ENCODE results near the gene TRMT11. TPM values are rescaled to one million over a fixed set of nuclear protein-coding genes. Genes with fewer than 3 reads are reported as not detected.

The TRMT11 gene
- total RNA-seq, 4 donors from 2014 or later: 23.6 to 152 (median 28.9) TPM

DNA sequence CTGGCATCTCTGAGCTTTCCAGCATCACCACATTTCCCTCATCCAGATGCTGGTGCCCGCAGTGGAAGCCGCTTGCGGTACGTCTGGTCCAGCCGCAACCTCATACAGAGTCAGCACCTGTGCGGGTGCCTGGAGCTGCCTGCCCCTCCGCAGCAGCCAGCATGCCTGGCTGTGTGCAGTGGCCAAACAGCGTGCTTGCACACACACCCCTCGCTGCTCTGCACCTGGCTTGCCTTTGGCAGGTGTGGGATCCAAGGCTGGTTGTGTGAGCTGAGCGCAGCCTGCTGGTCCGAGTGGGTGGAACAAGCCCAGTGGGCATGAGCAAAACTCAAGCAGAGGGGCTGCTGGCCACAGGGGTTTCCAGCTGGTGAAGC, 32.9 kb upstream of the TRMT11 start:
- WGBS, 2 donors (ENCODE audit: low coverage in 1 of 2): 65% methylated on average over 11 of the region's 11 CpGs; no CpG with 5 or more reads in 1 of the 2 donors
- TF ChIP-seq, protein P1, sequence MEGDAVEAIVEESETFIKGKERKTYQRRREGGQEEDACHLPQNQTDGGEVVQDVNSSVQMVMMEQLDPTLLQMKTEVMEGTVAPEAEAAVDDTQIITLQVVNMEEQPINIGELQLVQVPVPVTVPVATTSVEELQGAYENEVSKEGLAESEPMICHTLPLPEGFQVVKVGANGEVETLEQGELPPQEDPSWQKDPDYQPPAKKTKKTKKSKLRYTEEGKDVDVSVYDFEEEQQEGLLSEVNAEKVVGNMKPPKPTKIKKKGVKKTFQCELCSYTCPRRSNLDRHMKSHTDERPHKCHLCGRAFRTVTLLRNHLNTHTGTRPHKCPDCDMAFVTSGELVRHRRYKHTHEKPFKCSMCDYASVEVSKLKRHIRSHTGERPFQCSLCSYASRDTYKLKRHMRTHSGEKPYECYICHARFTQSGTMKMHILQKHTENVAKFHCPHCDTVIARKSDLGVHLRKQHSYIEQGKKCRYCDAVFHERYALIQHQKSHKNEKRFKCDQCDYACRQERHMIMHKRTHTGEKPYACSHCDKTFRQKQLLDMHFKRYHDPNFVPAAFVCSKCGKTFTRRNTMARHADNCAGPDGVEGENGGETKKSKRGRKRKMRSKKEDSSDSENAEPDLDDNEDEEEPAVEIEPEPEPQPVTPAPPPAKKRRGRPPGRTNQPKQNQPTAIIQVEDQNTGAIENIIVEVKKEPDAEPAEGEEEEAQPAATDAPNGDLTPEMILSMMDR (IDR thresholded peaks at IDR 0.05): peak in 4 of 5 experiments; percentile 28 to 64 (median 38)
- TF ChIP-seq EP300 (IDR thresholded peaks at IDR 0.05; ENCODE audit: low read depth): no peak
- no peak for TF ChIP-seq POLR2A (IDR thresholded peaks at IDR 0.05)
- no peak for TF ChIP-seq POLR2AphosphoS5 (IDR thresholded peaks at IDR 0.05)
- in situ Hi-C loops (cut with MboI; ENCODE audit: low pct_ligation_motif_present in 1 of 4, low pct_unique_long_range_greater_than_20kb in 1 of 4, low sequenced_read_pairs in 3 of 4): loop anchor here (10.0 to 25.0 kb wide), 4 partner anchors 99 to 641 kb away; partner anchors contain the start of genes HDDC2 (in 3 of the 4) and NCOA7 (in 1 of the 4)
- H3K27ac ChIP-seq: no peak overlapping the region
- no peak overlapping the region for H3K4me3 ChIP-seq
- intact Hi-C loops (cut with DNase I; ENCODE audit: low total_unique reads): loop anchor here (10.0 kb wide), 1 partner anchor 169 kb away; no protein-coding TSS in a partner anchor
- H3K9me3 ChIP-seq: no peaks in the 10 kb centered on the region
- H3K27me3 ChIP-seq: no peaks in the 10 kb centered on the region
- H3K36me3 ChIP-seq: no peaks in the 10 kb centered on the region
- peaks cover 6 to 15% (median 10%) of the 10 kb centered on the region in 4 donors for H3K4me1 ChIP-seq
- DNase-seq: peak; percentile 72

DNA sequence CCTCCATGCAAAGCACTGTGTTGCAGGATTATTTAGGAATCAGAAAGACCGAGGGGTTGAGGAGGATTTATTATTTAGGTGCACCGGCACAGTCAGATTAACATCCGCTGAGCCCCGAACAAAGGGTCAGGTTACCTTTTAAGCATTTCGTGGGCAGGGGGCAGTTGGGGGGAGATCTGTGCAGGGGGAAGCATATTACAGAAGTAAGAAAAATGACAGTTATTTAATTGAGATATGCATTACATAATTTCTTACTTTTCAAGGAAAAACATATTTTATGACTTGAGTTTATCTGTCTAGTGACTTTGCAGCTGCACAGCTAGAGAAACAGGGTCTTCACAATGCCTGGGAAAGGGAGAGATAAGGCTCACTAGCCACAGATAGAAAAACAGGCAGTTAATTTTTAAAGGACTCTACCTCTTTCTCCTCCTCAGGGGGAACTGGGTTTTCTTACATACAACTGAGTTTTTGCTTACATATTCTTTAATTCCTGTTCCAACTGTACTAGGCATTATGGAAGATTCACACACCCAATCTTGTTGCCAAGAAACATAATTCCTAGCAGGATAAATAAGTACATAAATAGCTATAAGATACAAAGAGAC, 31.5 kb upstream of the TRMT11 start:
- Histone ChIP-seq H3K27ac (no peak overlapping the region), H3K27me3 (no peaks in the 10 kb centered on the region), H3K4me3 (no peak overlapping the region), H3K4me1 (peaks cover 8 to 27% (median 11%) of the 10 kb centered on the region in 4 donors), H3K9me3 (no peaks in the 10 kb centered on the region), H3K36me3 (no peaks in the 10 kb centered on the region)
- no peak for DNase-seq
- TF ChIP-seq, protein P1 (IDR thresholded peaks at IDR 0.05): no peak
- no peak for TF ChIP-seq POLR2AphosphoS5 (IDR thresholded peaks at IDR 0.05)
- TF ChIP-seq POLR2A (IDR thresholded peaks at IDR 0.05): no peak
- TF ChIP-seq EP300 (IDR thresholded peaks at IDR 0.05; ENCODE audit: low read depth): no peak
- in situ Hi-C loops (cut with MboI; ENCODE audit: low pct_ligation_motif_present in 1 of 4, low pct_unique_long_range_greater_than_20kb in 1 of 4, low sequenced_read_pairs in 3 of 4) (loop anchor here (10.0 to 25.0 kb wide), 4 partner anchors 100 to 643 kb away; partner anchors contain the start of genes HDDC2 (in 3 of the 4) and NCOA7 (in 1 of the 4)), intact Hi-C loops (cut with DNase I; ENCODE audit: low total_unique reads) (loop anchor here (10.0 kb wide), 1 partner anchor 170 kb away; no protein-coding TSS in a partner anchor)
- 73 to 75% methylated on average over 5 of the region's 5 CpGs for WGBS, 2 donors (ENCODE audit: low coverage in 1 of 2)

DNA sequence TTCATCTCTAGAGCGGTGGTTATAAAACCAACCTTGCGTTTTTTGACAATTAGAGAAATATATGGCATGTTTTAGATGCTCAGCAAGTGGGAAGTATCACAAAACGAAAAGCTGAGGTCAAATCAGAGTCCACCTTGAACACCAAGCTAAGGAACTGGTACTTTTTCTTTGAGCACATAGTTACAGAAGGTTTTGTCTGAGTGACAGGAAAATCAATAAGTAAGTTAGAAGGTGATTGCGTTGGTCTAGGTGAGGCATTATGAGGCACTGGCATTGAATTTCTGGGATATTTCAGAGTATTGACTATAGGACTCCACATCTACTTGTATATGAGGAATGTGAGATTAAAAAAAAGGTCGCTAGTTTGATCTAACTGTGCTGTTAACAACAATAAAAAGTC, 30.4 kb upstream of the TRMT11 start:
- H3K27ac ChIP-seq: peak overlapping the region; percentile 90 to 95 (median 92)

More for the DNA sequence above, 30.4 kb upstream of the TRMT11 start:
- Histone ChIP-seq H3K4me3 (peak overlapping the region in 3 of 4 donors; percentile 66 to 85 (median 83)), H3K27me3 (no peaks in the 10 kb centered on the region), H3K9me3 (no peaks in the 10 kb centered on the region), H3K36me3 (no peaks in the 10 kb centered on the region), H3K4me1 (peaks cover 8 to 27% (median 11%) of the 10 kb centered on the region in 4 donors)
- in situ Hi-C loops (cut with MboI; ENCODE audit: low pct_ligation_motif_present in 1 of 4, low pct_unique_long_range_greater_than_20kb in 1 of 4, low sequenced_read_pairs in 3 of 4) (loop anchor here (10.0 to 25.0 kb wide), 4 partner anchors 101 to 644 kb away; partner anchors contain the start of genes HDDC2 (in 3 of the 4) and NCOA7 (in 1 of the 4)), intact Hi-C loops (cut with DNase I; ENCODE audit: low total_unique reads) (loop anchor here (10.0 kb wide), 1 partner anchor 171 kb away; no protein-coding TSS in a partner anchor)
- DNase-seq: no peak
- TF ChIP-seq POLR2A (IDR thresholded peaks at IDR 0.05) (no peak), POLR2AphosphoS5 (IDR thresholded peaks at IDR 0.05) (no peak), EP300 (IDR thresholded peaks at IDR 0.05; ENCODE audit: low read depth) (no peak)
- TF ChIP-seq, protein P1 (IDR thresholded peaks at IDR 0.05): no peak
- 37 to 46% methylated on average over 5 of the region's 5 CpGs for WGBS, 2 donors (ENCODE audit: low coverage in 1 of 2)

All from transverse colon (tissue), 4 donors.